BLaER1 (cell line): ENCODE data around the gene HMCES.

Experiments used
- H3K27ac ChIP-seq: shearing (Covaris generic); formaldehyde crosslinking; 2 replicates; pipeline ENCODE4 v1.8.1; 2022
- H3K27me3 ChIP-seq: shearing (Covaris generic); formaldehyde crosslinking; 2 replicates; pipeline ENCODE4 v1.8.1; 2022
- H3K36me3 ChIP-seq: shearing (Covaris generic); formaldehyde crosslinking; 2 replicates; pipeline ENCODE4 v1.8.1; 2022
- H3K4me1 ChIP-seq: shearing (Covaris generic); formaldehyde crosslinking; 2 replicates; pipeline ENCODE4 v1.8.1; 2022
- H3K4me2 ChIP-seq: shearing (Covaris generic); formaldehyde crosslinking; 2 replicates; pipeline ENCODE4 v1.8.1; 2022
- H3K4me3 ChIP-seq: shearing (Covaris generic); formaldehyde crosslinking; 2 replicates; pipeline ENCODE4 v1.8.1; 2022
- H3K9ac ChIP-seq: shearing (Covaris generic); formaldehyde crosslinking; 2 replicates; pipeline ENCODE4 v1.8.1; 2022
- H3K9me3 ChIP-seq: shearing (Covaris generic); formaldehyde crosslinking; 2 replicates; pipeline ENCODE4 v1.8.1; 2022
- H4K20me1 ChIP-seq: shearing (Covaris generic); formaldehyde crosslinking; 2 replicates; pipeline ENCODE4 v1.8.1; 2022
- Cebpa-rat ChIP-seq: shearing (Covaris generic); IDR thresholded peaks from 2 replicates; pipeline ENCODE4 v1.8.1; 2022

Gene HMCES

DNA sequence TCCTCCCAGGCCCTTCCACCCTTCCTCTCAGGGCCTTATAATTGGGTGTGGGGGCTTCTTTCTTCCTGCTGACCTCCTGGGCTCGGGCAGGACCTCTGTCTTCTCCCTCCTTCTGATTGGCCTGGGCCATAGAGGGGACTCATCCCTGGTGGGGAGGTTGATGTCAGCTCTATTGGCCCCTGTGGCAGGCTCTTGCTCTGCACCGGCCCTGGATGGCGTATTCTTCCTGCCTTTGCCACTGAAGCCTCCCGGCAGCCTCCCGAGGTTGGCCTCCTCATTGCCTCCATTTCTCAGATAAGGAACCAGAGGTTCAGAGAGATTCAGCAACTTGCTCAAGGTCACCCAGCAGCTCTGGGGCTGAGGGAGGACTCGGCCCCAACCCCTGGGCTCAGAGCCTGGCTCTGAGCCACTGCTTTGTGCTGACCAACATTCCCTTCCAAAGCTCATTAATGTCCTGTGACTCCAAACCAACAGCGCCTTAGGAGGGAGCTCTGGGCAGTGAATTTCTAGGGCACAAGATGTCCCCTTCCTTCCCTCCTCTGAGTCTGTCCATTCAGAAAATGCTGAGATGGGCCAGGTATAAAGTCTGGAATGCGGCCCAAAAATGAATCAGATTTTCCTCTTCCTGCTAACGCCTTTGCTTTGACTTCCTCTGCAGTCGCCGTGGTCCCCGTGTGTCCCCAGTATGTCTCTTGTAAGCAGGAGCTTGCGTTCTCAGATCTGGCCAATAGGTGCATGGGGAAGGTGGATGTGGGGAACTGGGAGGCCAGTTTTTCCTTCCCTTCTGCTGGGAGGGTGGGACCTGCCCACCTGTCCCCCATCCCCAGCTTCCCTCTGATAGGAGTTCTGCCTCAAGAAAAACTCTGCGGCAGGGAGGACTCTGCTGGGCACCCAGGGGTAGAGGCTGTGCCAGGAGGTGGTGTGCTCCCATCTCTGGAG, 74.2 kb downstream of the HMCES start:
- H3K9ac ChIP-seq = no peak overlapping the region
- no peak for TF ChIP-seq Cebpa-rat
- H3K4me1 ChIP-seq = no peaks in the 10 kb centered on the region
- no peak overlapping the region for H3K4me2 ChIP-seq
- no peaks in the 10 kb centered on the region for H4K20me1 ChIP-seq
- H3K9me3 ChIP-seq = no peaks in the 10 kb centered on the region
- H3K36me3 ChIP-seq = no peaks in the 10 kb centered on the region
- no peak overlapping the region for H3K4me3 ChIP-seq
- H3K27ac ChIP-seq = no peak overlapping the region
- no peaks in the 10 kb centered on the region for H3K27me3 ChIP-seq

DNA sequence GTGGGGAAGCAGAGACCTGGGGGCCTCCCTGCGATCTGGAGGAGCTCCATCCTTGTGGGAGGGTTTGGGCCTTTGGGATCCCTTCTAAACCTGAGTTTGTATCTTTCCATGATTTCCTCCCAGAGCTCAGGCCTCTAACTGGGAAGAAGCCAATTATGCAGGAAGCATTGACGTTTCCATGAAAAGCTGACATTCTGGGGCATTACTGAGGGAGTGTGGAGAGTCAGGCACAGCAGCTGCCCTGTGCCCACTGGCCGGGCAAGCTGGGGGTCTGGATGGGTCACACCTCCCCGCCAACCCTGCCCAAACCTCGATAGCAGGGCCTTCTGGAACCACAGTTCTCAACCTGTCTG, 74.9 kb downstream of the HMCES start:
- Histone ChIP-seq H3K27me3 (no peaks in the 10 kb centered on the region), H3K4me3 (no peak overlapping the region), H3K36me3 (no peaks in the 10 kb centered on the region), H4K20me1 (no peaks in the 10 kb centered on the region), H3K4me2 (no peak overlapping the region), H3K27ac (no peak overlapping the region), H3K4me1 (no peaks in the 10 kb centered on the region), H3K9me3 (no peaks in the 10 kb centered on the region), H3K9ac (no peak overlapping the region)
- TF ChIP-seq Cebpa-rat = no peak
